Melanocyte of skin (primary cell): ENCODE results near the gene SPEN. TPM values are rescaled to one million over a fixed set of nuclear protein-coding genes. Genes with fewer than 3 reads are reported as not detected.

Experiments used
- small RNA-seq, 2 donors: library from RNA; depleted of rRNA; stranded (forward); fragments of <200 nt; gene quantifications; one replicate each; pipeline ENCODE3, GENCODE V24; 2012
- total RNA-seq, 2 donors: library from RNA; depleted of rRNA; stranded (reverse); fragments of >200 nt; gene quantifications; 2 replicates each; pipeline ENCODE4 v1.2.3, GENCODE V29; 2012

SPEN gene, protein sequence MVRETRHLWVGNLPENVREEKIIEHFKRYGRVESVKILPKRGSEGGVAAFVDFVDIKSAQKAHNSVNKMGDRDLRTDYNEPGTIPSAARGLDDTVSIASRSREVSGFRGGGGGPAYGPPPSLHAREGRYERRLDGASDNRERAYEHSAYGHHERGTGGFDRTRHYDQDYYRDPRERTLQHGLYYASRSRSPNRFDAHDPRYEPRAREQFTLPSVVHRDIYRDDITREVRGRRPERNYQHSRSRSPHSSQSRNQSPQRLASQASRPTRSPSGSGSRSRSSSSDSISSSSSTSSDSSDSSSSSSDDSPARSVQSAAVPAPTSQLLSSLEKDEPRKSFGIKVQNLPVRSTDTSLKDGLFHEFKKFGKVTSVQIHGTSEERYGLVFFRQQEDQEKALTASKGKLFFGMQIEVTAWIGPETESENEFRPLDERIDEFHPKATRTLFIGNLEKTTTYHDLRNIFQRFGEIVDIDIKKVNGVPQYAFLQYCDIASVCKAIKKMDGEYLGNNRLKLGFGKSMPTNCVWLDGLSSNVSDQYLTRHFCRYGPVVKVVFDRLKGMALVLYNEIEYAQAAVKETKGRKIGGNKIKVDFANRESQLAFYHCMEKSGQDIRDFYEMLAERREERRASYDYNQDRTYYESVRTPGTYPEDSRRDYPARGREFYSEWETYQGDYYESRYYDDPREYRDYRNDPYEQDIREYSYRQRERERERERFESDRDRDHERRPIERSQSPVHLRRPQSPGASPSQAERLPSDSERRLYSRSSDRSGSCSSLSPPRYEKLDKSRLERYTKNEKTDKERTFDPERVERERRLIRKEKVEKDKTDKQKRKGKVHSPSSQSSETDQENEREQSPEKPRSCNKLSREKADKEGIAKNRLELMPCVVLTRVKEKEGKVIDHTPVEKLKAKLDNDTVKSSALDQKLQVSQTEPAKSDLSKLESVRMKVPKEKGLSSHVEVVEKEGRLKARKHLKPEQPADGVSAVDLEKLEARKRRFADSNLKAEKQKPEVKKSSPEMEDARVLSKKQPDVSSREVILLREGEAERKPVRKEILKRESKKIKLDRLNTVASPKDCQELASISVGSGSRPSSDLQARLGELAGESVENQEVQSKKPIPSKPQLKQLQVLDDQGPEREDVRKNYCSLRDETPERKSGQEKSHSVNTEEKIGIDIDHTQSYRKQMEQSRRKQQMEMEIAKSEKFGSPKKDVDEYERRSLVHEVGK (N-terminal part only)
- 10 to 100 TPM; 12.7 to 19.3 TPM for total RNA-seq

DNA sequence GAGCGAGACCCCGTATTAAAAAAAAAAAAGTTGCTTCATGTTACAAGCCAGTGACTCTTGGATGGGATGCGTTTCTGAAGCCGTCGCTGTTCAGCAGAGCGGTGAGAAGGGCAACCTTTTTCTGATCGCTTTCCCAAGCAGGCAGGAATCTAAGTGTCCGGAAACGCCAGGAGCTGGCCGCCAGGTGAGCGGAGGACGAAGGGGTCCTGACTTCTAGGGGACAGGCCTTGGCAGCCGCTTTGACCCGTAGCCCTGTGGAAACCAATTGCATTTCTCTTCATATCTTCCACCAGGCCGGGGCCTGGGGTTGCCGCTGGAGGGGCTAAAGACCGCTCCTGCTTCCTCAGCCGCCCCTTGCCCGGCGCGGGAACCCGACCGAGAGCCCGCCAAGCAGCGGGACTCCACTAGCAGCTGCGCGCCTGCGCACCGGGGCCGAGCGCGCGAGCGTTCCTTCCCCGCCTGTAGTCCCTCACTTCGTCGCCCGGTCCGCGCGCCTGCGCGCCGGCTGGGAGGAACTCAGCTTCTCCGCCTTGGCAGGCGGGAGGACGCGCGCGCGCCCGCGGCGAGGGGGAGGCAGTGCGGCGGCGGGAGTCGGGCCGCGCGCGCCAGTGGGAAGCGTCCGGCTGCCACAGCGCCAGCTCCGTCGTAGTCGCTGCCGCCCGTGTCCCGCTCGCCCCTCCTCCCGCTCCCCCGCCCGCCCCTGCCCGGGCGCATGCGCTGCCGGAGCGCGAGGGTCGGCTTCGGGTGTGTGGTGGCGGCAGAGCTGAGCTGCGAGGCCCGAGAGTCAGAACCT, at the start of gene SPEN:
SPEN (plus strand) TSS at position 608 of the 793 bp plus-strand sequence. CDS start 361 bp downstream, outside the sequence.

DNA sequence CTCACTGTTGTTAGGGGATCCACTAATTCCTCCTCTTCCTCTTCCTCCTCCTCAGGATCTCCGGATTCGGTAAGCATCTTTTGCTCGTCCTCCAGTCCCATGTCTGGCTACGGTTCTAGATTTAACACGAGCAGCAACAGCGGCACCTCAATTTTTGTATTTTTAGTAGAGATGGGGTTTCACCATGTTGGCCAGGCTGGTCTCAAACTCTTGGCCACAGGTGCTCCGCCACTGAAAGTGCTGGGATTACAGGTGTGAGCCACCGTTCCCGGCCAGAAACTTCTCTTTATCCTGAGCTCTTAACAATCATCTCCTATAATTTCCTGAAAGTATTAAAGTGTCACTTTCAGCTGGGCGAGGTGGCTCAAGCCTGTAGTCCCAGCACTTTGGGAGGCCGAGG, 40.0 kb upstream of the SPEN start, which contains the start of gene UQCRHL:
UQCRHL (minus strand) TSS at position 101 of the 400 bp plus-strand sequence; CDS start at position 101, 0 bp downstream.

DNA sequence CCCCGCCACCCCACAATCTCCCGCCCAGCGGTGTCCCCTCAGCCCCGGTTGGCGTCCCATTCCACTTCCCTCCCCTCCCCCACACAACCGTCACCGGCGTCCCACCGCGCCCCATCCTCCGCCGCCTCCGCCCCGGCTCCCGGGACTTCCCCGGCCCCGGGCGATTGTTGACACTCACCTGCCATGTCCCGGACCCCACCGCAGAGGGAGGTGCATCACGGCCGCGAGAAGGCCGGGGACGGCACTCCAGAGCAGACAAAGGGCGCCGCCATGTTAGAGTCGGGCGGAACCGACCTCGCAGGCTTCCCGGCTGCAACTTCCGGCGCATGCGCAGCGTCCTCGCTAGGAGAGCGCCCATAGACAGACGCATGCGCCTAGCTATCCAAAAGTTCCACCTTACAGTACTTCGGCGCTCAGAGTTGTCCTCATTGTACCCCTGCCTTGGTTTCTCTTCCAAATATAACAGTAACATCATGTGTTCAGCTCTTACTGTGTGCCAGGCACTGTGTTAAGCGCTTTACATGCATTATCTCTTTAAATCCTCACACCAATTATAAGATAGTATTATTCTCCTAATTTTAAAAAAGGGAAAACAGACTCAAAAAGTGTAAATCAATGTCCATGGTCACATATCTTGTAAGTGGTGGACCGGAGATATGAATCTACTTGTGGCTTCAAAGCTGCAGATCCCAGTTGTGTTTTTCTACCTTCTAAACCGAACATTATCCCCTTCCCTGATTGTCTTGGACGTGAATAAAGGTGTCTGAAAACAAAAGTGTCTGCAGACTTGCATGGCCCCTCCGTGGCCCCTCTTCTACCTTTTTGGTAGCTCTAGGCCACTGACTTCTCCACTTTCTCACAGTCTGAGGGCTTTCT, 128.5 kb downstream of the SPEN start, which contains the start of gene ZBTB17:
ZBTB17 (minus strand) TSS at position 297 of the 876 bp plus-strand sequence. CDS start 27,606 bp downstream, outside the sequence.

Small RNA genes within 50 kb of the gene (small RNA-seq; reads per million reads assigned to genes)
- gene AL034555.1 = 0 reads per million in 2 donors
- 0 reads per million in 2 donors for gene AL355994.1
- gene AL355994.5 = 0 reads per million in 2 donors

Other genes with a start within 250 kb of the SPEN start
- gene DDI2, start 230.2 kb upstream of the SPEN start, total RNA-seq = 10 to 100 TPM; 41.6 to 47.1 TPM
- 100 to 1,000 TPM; 108 to 113 TPM for gene PLEKHM2, start 163.4 kb upstream of the SPEN start, total RNA-seq
- gene SLC25A34, start 111.4 kb upstream of the SPEN start, total RNA-seq = 1 to 10 TPM in 1 of 2 donors, under 1 TPM in 1; 0.67 to 1.0 TPM
- not detected for gene TMEM82, start 105.2 kb upstream of the SPEN start, total RNA-seq
- 10 to 100 TPM in 1 of 2 donors, 1 to 10 TPM in 1; 9.7 to 12.7 TPM for gene FBLIM1, start 88.9 kb upstream of the SPEN start, total RNA-seq
- 1 to 10 TPM; 1.0 to 1.7 TPM for gene UQCRHL, start 40.1 kb upstream of the SPEN start, total RNA-seq
- 10 to 100 TPM; 26.0 to 40.6 TPM for gene ZBTB17, start 128.4 kb downstream of the SPEN start, total RNA-seq
- not detected for gene SRARP, start 156.5 kb downstream of the SPEN start, total RNA-seq
- under 1 TPM in 1 of 2 donors, not detected in 1; 0.33 TPM for gene HSPB7, start 170.3 kb downstream of the SPEN start, total RNA-seq
- not detected for gene CLCNKA, start 174.3 kb downstream of the SPEN start, total RNA-seq
- gene CLCNKB, start 196.1 kb downstream of the SPEN start, total RNA-seq = not detected
- not detected for gene FAM131C, start 225.9 kb downstream of the SPEN start, total RNA-seq